K562 (cell line): ENCODE measurements around the gene ACTN1.

Experiments used
- ADNP ChIP-seq: fragments of 200-800 bp; sonication (Bioruptor generic); IDR thresholded peaks from 2 replicates; pipeline ENCODE4 v1.6.1; 2016; ENCODE audit warnings: missing genetic modification characterization, missing compliant biosample characterization
- FOXP1 ChIP-seq: sonication (generic); formaldehyde crosslinking; IDR thresholded peaks from 2 replicates; pipeline ENCODE4 v1.8.0; 2022; ENCODE audit warnings: mild to moderate bottlenecking, missing genetic modification reagents
- MAFK ChIP-seq: IDR thresholded peaks from 2 replicates; pipeline ENCODE4 v1.6.1; 2011; ENCODE audit warnings: low read length, improper control_type of control experiment
- MYBL2 ChIP-seq, 2 experiments: fragments of 450-650 bp in 1 of 2; sonication (generic) in 1 of 2; formaldehyde crosslinking in 1 of 2; IDR thresholded peaks; 2 replicates each; pipeline versions ENCODE4 v1.6.1 to v1.8.1; 2017 to 2022; ENCODE audit warnings: borderline replicate concordance in 1 of 2, inconsistent platforms in 1 of 2, low read depth in 1 of 2, mild to moderate bottlenecking in 1 of 2, missing genetic modification reagents in 1 of 2, moderate library complexity in 1 of 2
- POLR2A ChIP-seq: fragments of 450-650 bp; conservative IDR thresholded peaks from 2 replicates; pipeline ENCODE4 v1.6.1; 2016
- STAT5A ChIP-seq: IDR thresholded peaks from 2 replicates; pipeline ENCODE4 v1.6.1; 2012; ENCODE audit warnings: low read length, inconsistent platforms, borderline replicate concordance
- TAF1 ChIP-seq: IDR thresholded peaks from 2 replicates; pipeline ENCODE4 v1.6.1; 2011; ENCODE audit warnings: mild to moderate bottlenecking, low read length, moderate library complexity; ENCODE audit not compliant: insufficient read depth, control insufficient read depth, severe bottlenecking; ENCODE audit errors: extremely low read depth
- TAF7 ChIP-seq: fragments of 450-650 bp; IDR thresholded peaks from 2 replicates; pipeline ENCODE4 v1.6.1; 2016; ENCODE audit warnings: missing genetic modification characterization, missing compliant biosample characterization
- TF ChIP-seq, protein P1 (sequence below), 3 experiments: IDR thresholded peaks in 2 of 3; conservative IDR thresholded peaks in 1 of 3; 2 replicates each; pipeline ENCODE4 v1.5.1; 2011 to 2012; ENCODE audit warnings: low read length in 3 of 3, mild to moderate bottlenecking in 3 of 3, control low read depth in 2 of 3, improper control_type of control experiment in 1 of 3, inconsistent platforms in 1 of 3, low read depth in 1 of 3, mixed read lengths in 1 of 3, moderate library complexity in 1 of 3; ENCODE audit not compliant: insufficient read depth in 2 of 3

DNA sequence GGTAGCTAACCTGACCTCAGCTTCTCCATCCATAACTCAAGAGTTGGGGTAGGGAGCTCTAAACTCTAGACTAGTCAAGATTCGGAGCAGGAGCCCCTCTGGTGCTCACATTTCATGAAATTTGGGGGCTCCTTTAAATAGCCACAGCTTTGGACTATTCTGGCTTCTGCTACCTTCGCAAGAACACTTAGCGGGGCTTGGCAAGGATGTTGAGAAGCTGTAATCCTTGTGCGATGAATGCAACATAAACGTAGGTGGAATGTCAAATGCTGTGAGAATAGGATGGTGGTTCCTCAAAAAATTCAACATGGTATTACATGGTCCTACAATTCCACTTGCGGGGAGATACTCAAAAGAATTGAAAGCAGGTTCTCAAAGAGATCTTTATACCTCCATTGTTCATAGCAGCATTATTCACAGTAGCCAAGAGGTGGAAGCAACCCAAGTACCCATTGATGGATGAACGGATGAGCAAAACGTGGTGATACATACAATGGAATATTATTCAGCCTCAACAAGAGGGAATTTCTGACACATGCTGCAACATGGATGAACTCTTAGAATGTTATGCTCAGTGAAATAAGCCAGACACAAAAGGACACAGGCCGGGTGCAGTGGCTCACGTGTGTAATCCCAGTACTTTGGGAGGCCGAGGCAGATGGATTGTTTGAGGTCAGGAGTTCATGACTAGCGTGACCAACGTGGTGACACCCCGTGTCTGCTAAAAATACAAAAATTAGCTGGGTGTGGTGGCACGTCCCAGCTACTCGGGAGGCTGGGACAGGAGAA, 73.8 kb downstream of the ACTN1 start:
- TF ChIP-seq MYBL2 (IDR thresholded peaks at IDR 0.05; ENCODE audit: low read depth) (no peak), MYBL2 (CRISPR knock-in tag; IDR thresholded peaks at IDR 0.05; ENCODE audit: borderline replicate concordance) (no peak), POLR2A (no peak), TAF1 (no peak), STAT5A (no peak), ADNP (tag) (no peak), FOXP1 (no peak), MAFK (no peak), TAF7 (tag) (no peak)
- TF ChIP-seq, protein P1, sequence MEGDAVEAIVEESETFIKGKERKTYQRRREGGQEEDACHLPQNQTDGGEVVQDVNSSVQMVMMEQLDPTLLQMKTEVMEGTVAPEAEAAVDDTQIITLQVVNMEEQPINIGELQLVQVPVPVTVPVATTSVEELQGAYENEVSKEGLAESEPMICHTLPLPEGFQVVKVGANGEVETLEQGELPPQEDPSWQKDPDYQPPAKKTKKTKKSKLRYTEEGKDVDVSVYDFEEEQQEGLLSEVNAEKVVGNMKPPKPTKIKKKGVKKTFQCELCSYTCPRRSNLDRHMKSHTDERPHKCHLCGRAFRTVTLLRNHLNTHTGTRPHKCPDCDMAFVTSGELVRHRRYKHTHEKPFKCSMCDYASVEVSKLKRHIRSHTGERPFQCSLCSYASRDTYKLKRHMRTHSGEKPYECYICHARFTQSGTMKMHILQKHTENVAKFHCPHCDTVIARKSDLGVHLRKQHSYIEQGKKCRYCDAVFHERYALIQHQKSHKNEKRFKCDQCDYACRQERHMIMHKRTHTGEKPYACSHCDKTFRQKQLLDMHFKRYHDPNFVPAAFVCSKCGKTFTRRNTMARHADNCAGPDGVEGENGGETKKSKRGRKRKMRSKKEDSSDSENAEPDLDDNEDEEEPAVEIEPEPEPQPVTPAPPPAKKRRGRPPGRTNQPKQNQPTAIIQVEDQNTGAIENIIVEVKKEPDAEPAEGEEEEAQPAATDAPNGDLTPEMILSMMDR (IDR thresholded peaks at IDR 0.05 in 2 of 3, conservative IDR thresholded peaks at IDR 0.05 in 1 of 3; ENCODE audit: insufficient read depth in 2 of 3, low read depth in 1 of 3, low read length in 3 of 3), result no peak
